ENCODE data around the gene MYB. TPM values are rescaled to one million over a fixed set of nuclear protein-coding genes. Genes with fewer than 3 reads are reported as not detected.

The MYB gene
- total and polyA plus RNA-seq, 2 of the 8 experiments (the other 6 are each of a cell fraction or from before 2014, with no cell fraction given) = 4.0 to 7.6 TPM

- TF ChIP-seq SAP30 (IDR thresholded peaks at IDR 0.05; ENCODE audit: insufficient read depth, insufficient replicate concordance, low read length) (no peak), SRF (IDR thresholded peaks at IDR 0.05; ENCODE audit: low read depth, low read length) (no peak)
These were observed 5.1 kb downstream of the MYB start (continued) for GRCh38 chr6:135186255-135186654.

All from H1 (cell line).